Epidermal melanocyte (primary cell): ENCODE data around the gene SYNPR.
"Not testable (repeated sequence)": the region's sequence is repeated elsewhere in the genome, so short reads cannot be mapped to it uniquely, and the experiment has no call there.

ENCODE experiments used
- DNase-seq: peaks from one replicate; pipeline ENCODE4 v3.0.0; 2011; ENCODE audit warnings: low spot score; ENCODE audit not compliant: insufficient read length

Gene SYNPR

DNA sequence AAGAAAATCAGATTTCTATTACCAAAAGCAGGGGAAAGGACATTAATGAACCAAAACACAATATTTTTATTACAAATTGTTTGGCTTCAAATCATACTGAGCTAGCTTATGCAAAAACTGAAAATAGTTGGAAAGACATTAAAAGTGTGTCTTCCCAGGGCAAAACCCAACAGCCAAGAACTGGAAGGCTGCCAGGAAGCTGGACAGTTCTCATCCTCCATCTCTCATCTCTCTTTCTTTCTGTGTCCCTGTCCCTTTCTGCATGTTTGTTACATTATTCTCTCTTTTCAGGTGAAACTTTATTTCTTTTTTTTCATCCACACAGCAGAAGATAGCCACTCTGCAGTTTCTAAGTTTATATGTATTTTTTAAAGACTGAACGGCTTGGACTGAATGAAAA lies 333.3 kb downstream of the SYNPR start:
- no peak for DNase-seq

DNA sequence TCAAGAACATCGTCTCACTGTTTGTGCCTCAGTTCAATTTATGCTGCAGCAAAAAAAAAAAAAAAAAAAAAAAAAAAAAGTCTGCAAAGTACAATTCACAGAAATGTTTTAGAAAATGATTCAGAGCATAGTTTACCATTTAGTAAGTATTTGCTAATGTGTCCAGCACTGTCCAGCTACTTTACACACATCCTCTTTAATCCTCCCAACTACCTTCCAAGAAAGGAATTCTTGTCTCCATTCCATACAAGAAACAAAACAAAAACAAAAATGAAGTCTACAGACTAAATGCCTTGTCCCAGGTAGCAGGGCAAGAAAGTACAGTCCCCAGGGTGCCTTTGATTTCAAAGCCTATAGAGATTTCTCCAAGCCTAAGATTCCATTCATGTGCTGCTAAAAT lies 335.5 kb downstream of the SYNPR start:
- DNase-seq: no peak

- DNase-seq: no peak
These were observed 339.3 kb downstream of the SYNPR start for GRCh38 chr3:63617391-63617790.

- peak; percentile 33 for DNase-seq
These were observed 346.9 kb downstream of the SYNPR start for GRCh38 chr3:63624941-63625560.

GRCh38 chr3:63631670-63632069 lies 353.6 kb downstream of the SYNPR start:
- no peak for DNase-seq

GRCh38 chr3:63635186-63635585 lies 357.1 kb downstream of the SYNPR start:
- DNase-seq: no peak

DNA sequence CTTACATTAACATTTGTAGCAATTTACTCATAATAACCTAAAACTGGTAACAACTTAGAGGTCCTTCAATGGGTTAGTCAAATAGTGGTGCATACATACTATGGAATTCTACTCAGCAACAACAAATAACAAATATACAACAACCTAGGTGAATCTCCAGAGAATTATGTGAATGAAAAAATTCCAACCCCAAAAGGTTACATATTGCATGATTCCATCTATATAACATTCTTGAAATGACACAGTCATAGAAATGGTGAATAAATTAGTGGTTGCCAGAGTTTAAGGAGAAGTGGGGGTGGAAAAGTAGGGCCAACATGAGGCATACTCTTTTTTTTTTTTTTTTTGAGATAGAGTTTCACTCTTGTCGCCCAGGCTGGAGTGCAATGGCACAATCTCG lies 361.7 kb downstream of the SYNPR start:
- no peak for DNase-seq

DNA sequence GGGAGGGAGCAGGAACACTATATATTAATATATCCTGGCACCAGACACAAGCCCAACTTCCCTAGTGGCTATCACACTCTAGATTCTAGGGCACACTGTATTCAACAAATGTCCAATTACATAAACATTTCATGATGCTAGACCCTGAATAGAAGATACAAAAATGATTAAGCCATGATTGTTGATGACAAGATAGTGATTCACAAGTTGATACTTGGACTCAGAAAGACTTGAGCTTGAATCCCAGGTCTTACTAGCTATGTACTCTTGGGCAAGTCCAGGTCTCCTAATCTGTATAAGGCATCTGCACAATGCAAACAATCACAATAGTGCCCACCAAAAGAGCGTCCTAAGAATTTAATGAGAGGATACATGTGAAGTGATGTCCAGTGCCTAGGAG lies 364.4 kb downstream of the SYNPR start:
- no peak for DNase-seq

DNA sequence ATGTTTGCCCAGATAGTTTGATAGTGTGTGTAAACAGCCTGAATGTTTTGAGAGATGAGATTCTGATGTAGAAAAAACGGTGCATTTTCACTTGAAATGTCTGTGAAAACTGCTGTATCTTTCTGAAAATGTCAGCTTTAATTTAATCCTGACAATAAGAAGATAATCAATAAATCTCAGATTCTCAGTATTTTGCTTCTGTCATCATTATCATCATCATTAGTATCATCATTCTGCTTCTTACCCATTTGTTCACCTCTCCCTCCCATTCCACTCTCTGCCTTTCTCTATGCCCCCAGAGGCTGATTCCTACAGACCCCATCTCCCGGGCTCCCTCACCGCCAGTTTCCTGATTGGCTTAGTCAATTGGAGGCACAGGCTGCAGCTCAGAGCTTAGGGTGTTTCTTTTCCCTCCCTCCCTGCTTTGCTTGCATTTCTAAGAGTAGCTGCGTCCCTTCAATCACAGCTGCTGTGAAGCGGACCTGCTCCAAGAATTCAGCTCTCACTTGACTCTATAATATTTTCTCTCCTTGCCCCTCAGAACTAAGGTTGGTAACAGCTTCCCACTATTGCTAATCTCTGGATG lies 366.2 kb downstream of the SYNPR start:
- DNase-seq: no peak

DNA sequence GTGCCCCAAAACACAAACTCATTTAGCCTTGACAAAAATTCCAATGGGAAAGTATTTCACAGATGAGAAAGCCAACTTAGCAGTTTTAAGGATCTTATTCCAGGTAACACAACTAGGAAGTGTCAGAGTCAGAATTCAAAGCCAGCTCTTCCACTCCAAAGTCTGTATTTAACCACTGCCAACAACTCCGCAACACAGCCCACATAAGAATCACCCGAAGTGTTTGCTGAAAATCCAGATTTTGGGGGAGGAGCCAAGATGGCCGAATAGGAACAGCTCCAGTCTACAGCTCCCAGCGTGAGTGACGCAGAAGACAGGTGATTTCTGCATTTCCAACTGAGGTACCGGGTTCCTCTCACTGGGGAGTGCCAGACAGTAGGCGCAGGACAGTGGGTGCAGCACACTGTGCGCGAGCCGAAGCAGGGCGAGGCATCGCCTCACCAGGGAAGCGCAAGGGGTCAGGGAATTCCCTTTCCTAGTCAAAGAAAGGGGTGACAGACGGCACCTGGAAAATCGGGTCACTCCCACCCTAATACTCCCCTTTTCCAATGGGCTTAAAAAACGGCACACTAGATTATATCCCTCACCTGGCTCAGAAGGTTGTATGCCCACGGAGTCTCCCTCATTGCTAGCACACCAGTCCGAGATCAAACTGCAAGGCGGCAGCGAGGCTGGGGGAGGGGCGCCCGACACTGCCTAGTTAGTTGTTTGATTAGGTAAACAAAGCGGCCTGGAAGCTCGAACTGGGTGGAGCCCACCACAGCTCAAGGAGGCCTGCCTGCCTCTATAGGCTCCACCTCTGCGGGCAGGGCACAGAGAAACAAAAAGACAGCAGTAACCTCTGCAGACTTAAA lies 367.0 kb downstream of the SYNPR start:
- not testable (repeated sequence) for DNase-seq

DNA sequence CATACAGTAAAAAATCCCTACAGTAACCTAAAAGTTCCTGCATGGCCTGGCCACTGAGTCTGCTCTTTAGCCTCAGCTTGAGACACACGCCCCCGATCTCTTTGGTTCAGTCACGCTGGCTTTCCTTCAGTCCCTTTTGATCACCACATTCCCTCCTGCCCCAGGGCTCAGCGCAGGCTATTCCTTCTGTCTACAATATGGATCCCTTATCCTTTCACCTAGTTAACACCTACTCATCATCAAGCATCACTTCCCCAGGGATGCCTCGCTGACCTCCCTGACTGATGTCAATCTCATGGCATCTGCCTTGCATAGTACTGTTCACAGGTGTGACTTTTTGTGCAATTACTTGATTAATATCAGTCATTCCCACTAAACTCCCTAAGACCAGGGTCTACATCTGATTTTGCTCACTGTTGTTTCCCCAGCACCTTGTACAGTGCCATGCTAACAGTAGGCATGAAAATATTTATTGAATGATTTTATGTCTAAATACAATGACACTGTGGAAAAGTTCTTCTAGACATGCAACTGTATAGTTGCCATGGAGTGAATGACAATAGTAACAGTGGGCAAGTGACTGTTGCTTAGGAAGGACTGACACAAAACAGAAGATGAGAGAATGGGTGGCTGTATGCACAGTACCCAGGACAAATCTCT lies 374.1 kb downstream of the SYNPR start, which contains the start of gene SNTN:
Gene SNTN (plus strand): TSS at position 610 of the 660 bp plus-strand sequence. CDS start 13 bp downstream, at position 623.
- no peak for DNase-seq

GRCh38 chr3:63654211-63654610 lies 376.1 kb downstream of the SYNPR start:
- no peak for DNase-seq

DNA sequence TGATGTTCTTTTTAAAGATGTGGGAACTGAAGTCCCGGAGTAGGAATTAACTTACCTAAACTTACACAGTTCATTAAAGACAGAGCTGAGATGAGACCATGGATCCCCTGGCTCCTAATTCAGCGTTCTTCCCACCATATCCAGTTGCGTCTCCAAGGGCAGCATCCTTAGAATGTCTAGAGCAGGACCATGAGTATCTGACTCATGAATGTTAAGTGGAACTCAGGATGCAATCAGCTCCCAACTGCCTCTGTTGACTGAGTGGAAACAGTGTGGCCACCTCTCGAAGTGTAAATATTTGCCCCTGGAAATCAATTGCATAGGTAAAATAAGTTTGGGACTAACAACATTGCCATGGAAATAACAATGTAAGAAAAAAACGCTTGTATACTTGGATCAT lies 376.8 kb downstream of the SYNPR start:
- no peak for DNase-seq

- DNase-seq: no peak
These were observed 377.4 kb downstream of the SYNPR start for GRCh38 chr3:63655519-63655918.

DNA sequence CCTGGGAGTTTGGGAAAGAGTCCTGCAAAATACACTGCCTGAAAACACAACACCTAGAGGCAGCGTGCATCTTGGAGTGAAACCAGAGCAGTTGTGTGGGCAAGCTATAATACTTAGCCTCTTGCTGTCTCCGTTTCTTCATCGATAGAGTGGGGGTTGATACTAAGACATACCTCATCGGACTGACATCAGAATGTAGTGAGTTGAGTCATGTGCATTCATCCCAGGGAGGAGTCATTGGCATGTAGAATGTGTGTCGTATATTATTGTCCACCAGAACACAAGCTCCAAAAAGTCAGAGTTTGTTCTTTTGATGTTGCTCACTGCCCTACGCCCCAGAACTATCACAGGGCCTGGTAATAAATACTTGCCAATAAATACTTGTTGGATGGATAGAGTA lies 378.7 kb downstream of the SYNPR start:
- DNase-seq: no peak

GRCh38 chr3:63661242-63661641 lies 383.1 kb downstream of the SYNPR start:
- DNase-seq: no peak

- no peak for DNase-seq
These were observed 383.9 kb downstream of the SYNPR start for GRCh38 chr3:63662011-63662410.

GRCh38 chr3:63662500-63662899 lies 384.4 kb downstream of the SYNPR start:
- no peak for DNase-seq
